Left lobe of liver (tissue), 2 donors: ENCODE data around the gene PER1. TPM values are rescaled to one million over a fixed set of nuclear protein-coding genes. Genes with fewer than 3 reads are reported as not detected.

ENCODE experiments used
- ATAC-seq: fragments of 200-7000 bp; cut with Tn5 transposase; one replicate; pipeline ENCODE4 v1.9.1; 2020; ENCODE audit warnings: mild to moderate bottlenecking, moderate library complexity
- DNase-seq: peaks from one replicate; pipeline ENCODE4 v3.0.0-alpha.2; 2020; ENCODE audit warnings: low spot score
- total RNA-seq: library from RNA; stranded (reverse); gene quantifications from one replicate; pipeline ENCODE4 v1.2.1, GENCODE V29; 2021
- donor health status: DM: no; HTN: no; CAD: no; lungs with moderate emphysema.
- donor health status: DM: no; HTN: yes; CAD: no.

PER1 gene
- total RNA-seq, 1 donor from 2014 or later = 108 TPM

DNA sequence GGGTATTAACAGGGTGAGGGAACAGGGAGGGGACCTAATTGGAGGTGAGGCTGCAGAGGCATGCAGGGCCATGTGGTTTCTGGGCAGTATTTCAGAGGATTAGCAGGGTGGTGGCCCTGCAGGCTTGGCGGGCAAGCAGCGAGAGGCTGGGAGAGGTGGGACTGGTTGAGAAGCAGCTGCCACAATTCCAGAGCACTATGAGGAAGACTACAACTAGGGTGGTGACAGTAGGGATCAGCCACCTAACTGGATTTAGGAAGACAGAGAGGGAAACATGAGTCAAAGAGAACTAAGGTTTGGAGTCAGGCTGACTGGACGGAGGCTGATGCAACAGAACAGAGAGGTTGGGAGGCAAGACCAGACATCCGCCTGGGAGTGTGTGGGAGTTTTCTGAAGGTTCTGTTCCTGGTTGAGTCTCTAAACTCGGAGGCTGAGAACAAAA, 46.2 kb downstream of the PER1 start:
- ATAC-seq = no peak
- no peak for DNase-seq

- no peak for ATAC-seq
- no peak for DNase-seq
Measured at GRCh38 chr17:8104911-8105310, 47.3 kb downstream of the PER1 start.

DNA sequence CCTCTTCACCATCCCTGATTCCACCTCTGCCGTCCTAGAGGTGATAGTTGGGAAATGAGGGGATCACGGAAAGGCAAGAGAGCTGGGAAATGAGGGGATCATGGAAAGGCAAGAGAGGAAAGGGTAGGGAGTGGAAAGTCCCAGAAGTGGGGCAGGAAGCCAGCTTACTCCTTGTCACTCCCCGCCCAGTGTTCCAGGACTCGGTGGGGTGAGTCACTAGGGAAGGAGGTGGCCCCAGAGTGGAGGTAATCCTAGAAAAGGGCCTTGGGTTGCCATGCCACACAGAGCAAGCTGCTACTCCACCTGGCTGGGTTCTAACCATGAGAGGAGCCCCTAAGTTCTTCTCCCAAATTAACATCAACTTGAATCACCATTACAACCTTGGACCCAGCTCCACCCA, 48.7 kb downstream of the PER1 start:
- ATAC-seq (no peak), DNase-seq (no peak)

- no peak for DNase-seq
- no peak for ATAC-seq
Measured at GRCh38 chr17:8101721-8102120, 50.5 kb downstream of the PER1 start.

- no peak for ATAC-seq
Measured at GRCh38 chr17:8100763-8101162, 51.4 kb downstream of the PER1 start.

GRCh38 chr17:8100111-8100510, 52.1 kb downstream of the PER1 start:
- DNase-seq (no peak), ATAC-seq (no peak)

More at GRCh38 chr17:8100763-8101162, 51.4 kb downstream of the PER1 start:
- no peak for DNase-seq

GRCh38 chr17:8096541-8096940, 55.7 kb downstream of the PER1 start:
- ATAC-seq (no peak), DNase-seq (no peak)

DNA sequence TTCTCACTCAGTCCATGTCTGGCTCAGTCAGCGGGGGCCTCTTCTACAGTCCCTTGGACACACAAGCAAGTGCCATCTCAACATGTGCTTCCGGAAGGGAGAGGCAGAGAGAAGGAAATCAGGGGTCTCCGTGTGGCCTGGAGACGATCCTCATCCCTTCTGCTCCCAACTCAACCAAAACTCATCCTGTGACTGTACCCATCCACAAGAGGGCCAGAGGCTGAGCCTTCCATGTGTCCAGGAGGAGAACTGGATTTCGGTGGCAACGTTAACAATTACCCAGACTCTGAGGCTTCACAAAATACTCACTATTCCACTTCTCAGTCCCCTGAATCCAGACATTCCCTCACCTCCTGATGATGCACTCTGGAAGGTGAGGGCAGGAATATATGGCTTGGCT, 56.8 kb downstream of the PER1 start:
- DNase-seq = no peak

DNA sequence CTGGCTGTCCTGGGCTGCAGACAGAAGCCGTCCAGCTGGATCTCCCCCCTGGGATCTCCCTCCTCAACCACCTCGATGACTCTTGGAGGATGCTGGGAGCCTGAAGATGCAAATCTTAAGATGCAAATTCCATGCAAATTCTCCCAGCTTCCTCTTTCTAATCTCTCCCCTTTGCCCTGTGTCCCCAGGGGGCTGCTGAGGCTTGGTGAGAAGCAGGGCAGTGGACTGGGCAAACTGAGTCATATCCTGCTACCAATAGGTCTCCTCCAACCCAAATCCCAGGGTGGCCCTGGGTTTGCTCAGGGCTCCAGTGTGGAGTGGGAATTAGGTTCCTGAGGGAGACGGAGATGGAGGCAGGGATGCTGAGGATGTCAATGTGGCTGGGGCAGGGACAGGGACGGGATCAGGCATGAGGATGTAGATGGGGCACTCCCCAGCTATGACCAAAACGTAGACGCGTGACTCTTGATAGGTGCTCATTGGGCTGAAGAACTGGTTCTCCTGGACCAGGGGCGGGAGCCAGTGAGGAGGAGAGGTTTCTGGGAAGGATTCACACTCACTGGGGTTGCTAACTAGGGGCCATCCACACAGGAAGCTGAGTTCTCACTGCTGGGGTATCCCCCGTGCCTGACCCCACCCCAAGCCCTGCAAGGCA, 61.0 kb downstream of the PER1 start:
- DNase-seq = no peak
- no peak for ATAC-seq

More for the DNA sequence above, 56.8 kb downstream of the PER1 start:
- ATAC-seq = no peak

Other genes starting within 250 kb of the PER1 start
- 0.23 TPM for gene RNF227, start 236.1 kb downstream of the PER1 start, total RNA-seq
- 1.3 TPM for gene KCNAB3, start 222.5 kb downstream of the PER1 start, total RNA-seq
- 41.1 TPM for gene TRAPPC1, start 220.5 kb downstream of the PER1 start, total RNA-seq
- gene CNTROB, start 220.2 kb downstream of the PER1 start, total RNA-seq = 8.9 TPM
- 0.05 TPM for gene GUCY2D, start 149.8 kb downstream of the PER1 start, total RNA-seq
- gene ALOX15B, start 113.3 kb downstream of the PER1 start, total RNA-seq = 0.35 TPM
- gene ALOX12B, start 64.7 kb downstream of the PER1 start, total RNA-seq = not detected
- gene ALOXE3, start 33.9 kb downstream of the PER1 start, total RNA-seq = not detected
- not detected for gene HES7, start 28.3 kb downstream of the PER1 start, total RNA-seq
- 18.1 TPM for gene VAMP2, start 10.5 kb upstream of the PER1 start, total RNA-seq
- gene TMEM107, start 24.0 kb upstream of the PER1 start, total RNA-seq = 3.6 TPM
- 4.5 TPM for gene BORCS6, start 37.8 kb upstream of the PER1 start, total RNA-seq
- 0.68 TPM for gene AURKB, start 58.2 kb upstream of the PER1 start, total RNA-seq
- 18.1 TPM for gene CTC1, start 95.7 kb upstream of the PER1 start, total RNA-seq
- 18.9 TPM for gene PFAS, start 96.9 kb upstream of the PER1 start, total RNA-seq
- 6.6 TPM for gene RANGRF, start 136.3 kb upstream of the PER1 start, total RNA-seq
- 2.3 TPM for gene SLC25A35, start 143.0 kb upstream of the PER1 start, total RNA-seq
- 1.9 TPM for gene ARHGEF15, start 157.8 kb upstream of the PER1 start, total RNA-seq
- gene ODF4, start 187.4 kb upstream of the PER1 start, total RNA-seq = not detected
- 397 TPM for gene RPL26, start 230.8 kb upstream of the PER1 start, total RNA-seq
- not detected for gene RNF222, start 245.4 kb upstream of the PER1 start, total RNA-seq